HG02870 (cell line): ENCODE data around the gene SPOCK3.
"Not testable (repeated sequence)": the region's sequence is repeated elsewhere in the genome, so short reads cannot be mapped to it uniquely, and the experiment has no call there.

Experiments
- ATAC-seq: cut with Tn5 transposase; IDR thresholded peaks from one replicate; pipeline ENCODE4 v1.9.1; 2021; ENCODE audit warnings: mild to moderate bottlenecking, moderate library complexity; ENCODE audit not compliant: unreplicated experiment

Gene SPOCK3

DNA sequence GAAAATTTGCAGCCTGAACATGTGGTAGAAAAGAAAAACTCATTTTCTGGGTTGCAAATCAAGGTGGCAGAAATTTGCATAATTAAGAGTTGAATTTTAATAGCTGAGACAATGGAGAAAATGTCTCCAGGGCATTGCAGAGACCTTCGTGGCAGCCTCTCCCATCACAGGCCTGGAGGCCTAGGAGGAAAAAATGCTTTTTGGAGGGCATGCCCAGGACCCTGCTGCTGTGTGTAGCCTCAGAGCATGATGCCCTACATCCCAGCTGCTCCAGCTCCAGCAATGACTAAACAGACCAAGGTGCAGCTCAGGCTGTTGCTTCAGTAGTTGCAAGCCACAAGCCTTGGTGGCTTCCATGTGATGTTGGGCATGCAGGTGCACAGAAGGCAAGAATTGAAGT lies 266.1 kb downstream of the SPOCK3 start:
- ATAC-seq, result not testable (repeated sequence)

DNA sequence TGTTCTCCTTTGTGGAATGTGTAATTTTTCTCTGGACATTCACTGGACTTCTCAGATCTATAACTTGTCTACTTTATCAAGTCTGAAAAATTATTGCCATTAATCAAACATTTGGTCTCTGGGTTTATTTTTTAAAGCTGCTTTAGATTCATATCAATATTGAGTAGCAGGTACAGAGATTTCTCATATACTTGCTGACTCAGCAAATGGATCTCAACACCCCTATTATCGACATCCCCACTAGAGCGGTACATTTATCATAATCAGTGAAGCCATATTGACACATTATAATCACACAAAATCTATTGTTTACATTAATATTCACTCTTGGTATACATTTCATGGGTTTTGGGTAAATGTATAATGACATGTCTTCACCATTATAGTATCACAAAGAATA lies 268.7 kb downstream of the SPOCK3 start:
- ATAC-seq, result no peak

DNA sequence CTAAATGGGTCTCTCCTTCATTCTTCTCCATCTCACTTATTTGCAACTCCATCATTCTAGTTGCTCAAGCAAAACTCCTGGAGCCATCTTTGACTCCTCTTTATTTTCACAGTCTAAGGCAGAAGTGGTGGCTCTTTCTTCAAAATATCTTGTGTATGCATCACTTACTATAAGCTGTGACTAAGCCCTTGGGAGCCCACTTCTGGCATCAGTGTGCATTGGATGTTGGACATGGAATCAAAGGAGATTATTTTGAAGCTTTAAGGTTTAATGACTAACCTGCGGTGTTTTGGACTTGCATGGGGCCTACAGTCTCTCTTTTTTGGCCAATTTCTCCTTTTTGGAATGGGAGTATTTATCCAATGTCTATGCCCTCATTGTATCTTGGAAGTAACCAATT lies 276.8 kb downstream of the SPOCK3 start:
- no peak for ATAC-seq

DNA sequence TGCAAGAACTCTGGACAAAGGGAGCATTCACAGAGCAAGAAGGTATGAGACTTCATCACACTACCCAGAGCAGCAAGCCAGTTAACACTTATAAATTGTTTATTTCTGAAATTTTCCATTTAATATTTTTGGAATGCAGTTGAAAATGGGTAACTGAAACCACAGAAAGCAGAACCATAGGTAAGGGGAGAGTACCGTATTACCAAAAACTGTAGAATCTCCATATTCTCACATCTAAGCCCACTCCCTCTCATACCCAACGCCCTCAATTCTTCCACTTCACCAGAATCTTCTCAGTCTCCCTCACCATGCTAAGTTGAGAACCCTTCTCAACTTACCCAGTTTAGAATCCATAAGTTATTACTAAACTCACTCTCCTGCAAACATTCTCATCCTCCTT lies 277.8 kb downstream of the SPOCK3 start:
- peak; percentile 47 for ATAC-seq

DNA sequence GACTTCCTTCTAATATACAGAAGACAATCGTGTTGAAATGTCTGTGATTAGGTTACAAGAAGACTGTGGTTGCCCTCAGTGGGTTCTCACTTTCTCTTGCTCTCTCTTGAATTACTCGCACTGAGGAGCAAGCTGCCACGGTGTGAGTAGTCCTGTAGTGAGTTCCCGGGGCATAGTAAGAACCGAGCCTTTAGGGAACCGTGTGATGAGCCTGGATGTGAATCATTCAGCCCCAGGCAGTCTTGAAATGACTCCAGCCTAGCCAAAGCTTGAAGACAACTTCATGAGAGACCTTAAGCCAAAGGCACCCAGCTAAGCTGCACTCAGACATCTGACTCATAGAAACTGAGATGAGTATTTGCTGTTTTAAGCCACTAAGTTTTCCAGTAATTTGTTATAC lies 292.7 kb downstream of the SPOCK3 start:
- peak; percentile 96 for ATAC-seq

DNA sequence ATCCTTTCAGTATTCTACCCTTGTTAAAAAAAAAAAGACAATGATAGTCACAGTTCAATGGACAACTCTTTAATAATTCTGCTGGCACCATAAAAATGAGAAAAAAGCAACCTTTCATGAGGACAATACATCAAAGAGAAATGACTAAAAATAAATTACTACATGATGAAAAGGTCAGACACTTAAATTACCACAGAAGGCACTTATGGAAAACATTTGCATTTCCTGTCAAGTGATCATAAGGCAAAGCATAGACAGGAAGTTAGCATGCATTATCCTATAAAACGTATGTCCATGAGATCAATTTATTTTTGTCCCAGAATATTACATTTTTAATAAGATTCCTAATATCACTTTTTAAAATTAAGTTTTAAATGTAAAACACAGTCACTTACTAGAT lies 303.8 kb downstream of the SPOCK3 start:
- ATAC-seq, result no peak

DNA sequence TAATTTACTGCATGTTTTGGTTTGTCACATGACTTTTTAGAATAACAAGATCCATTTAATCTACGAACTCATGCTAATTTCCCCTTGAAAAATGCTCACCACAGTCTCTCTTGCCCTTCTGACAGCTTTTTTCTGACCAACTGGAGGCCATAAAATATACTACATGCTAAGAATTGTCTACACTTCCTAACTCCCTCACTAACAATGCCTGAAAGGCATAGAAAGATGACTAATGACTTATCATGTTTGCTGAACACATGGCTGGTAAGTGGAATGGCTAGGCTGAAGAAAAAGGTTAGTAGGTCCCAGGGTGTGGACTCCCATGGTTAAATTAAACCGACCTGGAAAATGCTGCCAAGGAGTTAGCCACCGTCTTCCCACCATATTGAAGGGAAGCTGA lies 309.9 kb downstream of the SPOCK3 start:
- no peak for ATAC-seq

DNA sequence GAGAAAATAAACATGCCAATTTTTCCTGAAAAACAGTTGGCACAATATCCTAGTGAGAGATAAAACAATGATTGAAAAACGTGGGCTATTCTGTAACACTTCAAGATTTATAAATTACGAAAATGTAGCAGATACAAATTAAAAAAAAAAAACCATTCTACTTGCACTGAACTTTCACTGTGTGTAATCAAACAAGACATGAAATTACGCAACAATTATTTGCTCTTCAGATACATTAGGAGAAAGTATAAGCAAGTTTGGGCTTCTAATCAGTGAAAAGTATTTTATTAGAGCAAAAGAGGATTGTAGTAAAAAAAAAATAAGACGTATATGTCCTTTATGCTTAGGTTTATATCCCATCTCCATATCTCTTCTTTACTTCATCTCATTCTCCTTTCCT lies 320.4 kb downstream of the SPOCK3 start:
- ATAC-seq, result no peak

DNA sequence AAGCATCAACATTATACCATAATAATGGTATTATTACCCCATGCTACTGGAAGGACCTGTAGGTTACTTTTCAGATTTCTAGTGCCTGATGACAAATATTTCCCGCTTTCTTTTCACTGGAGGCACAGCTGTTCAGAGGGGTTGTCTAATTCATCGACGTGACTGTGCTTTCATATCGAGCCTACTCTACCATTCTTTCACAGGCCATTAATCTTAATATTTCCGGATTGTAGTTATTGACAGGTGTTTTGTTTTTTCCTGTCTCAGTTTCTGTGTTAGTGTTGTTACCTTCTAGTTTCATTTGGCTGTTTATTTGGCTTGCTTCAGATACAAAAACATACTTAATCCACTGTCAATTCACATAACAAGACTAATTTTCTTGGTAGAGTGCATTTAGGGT lies 330.9 kb downstream of the SPOCK3 start:
- peak; percentile 75 for ATAC-seq

DNA sequence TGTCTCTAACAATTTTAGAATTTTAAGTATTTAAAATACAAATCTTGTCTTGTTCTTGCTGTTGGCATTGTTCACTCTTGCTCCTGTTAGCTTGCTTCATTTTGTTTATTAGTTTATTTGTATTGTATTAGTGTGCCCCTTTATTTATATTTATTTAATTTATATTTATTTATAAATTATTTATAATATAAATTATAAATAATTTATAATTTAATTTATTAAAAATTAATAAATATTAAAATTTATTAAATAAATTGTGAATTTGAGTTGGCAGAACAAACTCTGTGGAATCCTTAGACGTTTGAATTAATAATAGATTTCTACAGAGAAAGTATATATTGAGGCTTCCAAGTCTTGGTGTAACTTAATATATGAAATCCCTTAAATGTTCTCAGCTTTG lies 331.4 kb downstream of the SPOCK3 start:
- ATAC-seq, result no peak

DNA sequence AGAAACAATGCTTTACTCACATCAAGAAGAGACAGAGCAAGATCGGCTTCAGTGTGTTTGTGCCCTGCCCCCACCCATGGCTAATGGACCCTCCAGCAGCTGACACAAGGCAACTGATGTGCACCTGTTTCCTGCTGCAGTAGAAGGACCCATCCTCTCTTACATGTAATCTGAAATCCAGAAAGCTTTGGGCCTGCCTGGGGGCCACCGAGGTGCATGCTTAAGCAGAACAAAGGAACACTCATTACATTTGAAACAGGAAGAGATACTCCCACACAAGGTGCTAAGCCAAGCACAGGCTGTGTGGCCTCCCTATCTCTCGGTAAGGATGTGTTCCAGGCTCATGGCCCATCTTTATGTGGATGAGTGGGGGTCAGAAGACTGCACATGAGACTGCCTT lies 338.0 kb downstream of the SPOCK3 start:
- peak; percentile 81 for ATAC-seq

DNA sequence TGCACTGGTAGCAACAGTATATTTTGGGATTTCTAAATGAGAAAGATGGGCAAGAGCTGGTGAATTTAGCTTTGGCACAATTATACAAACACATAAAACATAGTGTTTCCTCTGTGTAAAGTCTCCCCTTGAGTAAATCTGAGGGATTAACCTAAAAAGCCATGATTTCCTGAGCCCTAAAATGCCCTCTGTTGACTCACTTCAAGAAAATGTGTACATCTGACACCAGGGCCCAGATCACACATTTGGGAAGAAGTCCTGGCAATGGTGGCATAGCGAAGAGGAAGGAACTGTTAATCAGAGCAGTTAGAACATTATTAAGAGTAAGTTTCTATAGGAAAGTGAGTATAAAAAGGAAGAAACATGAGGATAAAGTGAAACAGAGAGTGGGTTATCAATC lies 338.5 kb downstream of the SPOCK3 start:
- no peak for ATAC-seq

DNA sequence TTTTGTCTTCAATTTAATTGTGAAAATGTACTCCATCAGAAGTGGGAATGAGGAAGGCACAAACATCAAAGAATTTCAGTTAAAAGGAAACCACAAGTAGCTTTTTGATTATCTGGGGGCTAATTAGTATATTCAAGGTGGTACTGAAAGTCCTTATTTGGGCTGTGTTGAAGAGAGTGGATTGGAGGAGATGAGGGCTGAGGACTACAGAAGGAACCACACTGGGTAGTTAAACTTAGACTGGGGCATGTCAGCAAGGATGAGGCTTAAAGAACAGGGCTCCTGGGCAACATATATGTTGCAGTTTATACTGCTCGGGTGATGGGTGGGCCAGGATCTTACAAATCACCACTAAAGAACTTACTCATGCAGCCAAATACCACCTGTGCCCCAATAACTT lies 346.8 kb downstream of the SPOCK3 start:
- no peak for ATAC-seq

DNA sequence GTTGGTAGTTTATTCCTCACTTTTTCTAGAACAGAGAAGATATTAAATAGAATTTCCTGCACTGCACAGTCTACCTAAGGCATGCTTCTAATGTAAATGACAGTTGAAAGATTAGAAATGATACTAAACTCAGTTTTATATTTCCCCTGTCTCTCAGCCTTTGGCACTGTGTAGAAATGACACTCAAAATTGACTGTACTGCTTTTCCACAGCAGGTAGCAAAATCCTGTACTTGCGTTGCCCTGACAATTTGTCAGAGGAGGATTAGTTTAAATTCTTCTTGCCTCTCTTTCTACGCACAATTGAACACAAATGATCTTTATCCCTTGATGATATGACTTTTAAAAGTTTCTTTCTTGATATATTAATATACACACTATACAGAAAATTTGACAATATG lies 347.6 kb downstream of the SPOCK3 start:
- no peak for ATAC-seq

DNA sequence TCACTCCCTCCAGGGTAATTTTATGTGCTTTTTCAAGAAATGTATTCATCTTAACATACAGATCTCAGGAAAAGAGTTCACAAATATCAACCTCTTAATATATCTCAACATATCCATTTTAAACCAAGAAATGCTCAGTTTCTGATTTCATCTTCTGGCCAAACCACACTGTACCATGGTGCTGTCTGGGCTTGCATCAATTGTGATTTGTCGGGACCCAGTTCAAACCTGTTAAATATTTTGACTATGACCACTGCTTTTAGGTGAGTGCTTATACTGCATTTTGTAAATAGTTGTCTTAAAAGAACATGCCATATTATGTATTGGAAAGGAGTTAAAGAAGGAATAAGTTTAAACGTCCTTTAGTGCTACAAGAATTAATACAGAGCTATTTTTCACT lies 352.1 kb downstream of the SPOCK3 start:
- ATAC-seq, result no peak

DNA sequence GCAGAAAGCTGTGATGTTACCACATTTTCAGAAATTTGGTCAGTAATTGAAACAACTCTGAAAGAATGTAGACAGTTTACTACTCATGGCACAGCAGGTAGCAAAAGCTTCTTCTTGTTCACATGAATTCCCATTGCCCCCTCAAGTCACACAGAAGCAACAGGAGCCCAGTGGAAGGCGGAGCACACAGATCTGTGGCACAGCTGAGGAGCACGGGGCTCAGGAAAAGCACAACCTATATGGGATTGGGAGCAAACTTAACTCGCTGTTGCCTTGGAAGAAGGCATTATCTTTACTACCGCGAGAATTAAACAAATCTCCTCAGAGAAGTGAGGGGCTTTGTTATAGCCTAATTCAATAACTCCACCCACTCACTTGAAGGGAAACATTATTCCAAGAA lies 358.5 kb downstream of the SPOCK3 start:
- no peak for ATAC-seq

DNA sequence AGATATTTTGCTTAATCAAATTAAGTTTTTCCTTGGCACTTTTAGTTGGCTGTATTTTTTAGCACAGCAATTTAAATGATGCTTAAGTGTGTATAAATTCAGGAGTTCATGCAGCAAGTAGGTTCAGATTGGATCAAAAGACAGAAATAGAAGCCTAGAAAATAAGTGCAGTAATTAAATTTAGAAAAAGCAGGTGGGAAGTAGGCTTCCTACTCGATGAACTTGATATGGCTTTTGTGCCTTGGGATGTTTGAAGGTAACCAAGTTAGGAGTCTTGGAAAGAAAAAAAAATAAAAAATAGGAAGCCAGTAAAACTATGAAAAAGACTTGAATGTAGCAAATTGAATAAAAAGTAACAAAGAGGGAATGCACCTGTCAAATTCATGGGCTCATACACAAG lies 372.3 kb downstream of the SPOCK3 start:
- ATAC-seq, result no peak

DNA sequence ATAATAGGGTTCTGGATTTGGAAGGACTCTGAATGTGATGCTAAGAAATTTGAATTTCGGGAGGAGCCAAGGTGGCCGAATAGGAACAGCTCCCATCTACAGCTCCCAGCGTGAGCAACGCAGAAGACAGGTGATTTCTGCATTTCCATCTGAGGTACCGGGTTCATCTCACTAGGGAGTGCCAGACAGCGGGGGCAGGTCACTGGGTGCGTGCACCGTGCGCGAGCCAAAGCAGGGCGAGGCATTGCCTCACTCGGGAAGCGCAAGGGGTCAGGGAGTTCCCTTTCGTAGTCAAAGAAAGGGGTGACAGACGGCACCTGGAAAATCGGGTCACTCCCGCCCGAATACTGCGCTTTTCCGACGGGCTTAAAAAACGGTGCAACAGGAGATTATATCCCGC lies 383.9 kb downstream of the SPOCK3 start:
- not testable (repeated sequence) for ATAC-seq

DNA sequence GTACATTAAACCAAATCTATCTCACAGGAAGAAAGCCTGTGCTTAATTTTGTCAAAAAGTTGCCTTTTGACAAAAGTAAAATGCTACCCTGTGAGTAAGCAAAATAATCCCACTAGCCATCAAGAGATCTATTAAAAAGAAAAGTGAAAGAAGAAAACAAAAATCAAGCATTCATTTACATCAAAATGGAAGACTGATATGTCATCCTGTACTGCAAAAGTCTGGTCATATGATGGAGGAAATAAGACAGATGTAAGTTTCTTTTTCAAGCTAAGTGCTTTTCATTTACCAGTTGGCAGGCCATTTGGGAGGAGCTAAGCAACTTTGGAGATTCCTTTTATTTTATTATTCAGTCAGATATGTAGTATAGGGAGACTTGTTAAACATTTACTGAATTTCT lies 387.4 kb downstream of the SPOCK3 start:
- peak; percentile 66 for ATAC-seq

DNA sequence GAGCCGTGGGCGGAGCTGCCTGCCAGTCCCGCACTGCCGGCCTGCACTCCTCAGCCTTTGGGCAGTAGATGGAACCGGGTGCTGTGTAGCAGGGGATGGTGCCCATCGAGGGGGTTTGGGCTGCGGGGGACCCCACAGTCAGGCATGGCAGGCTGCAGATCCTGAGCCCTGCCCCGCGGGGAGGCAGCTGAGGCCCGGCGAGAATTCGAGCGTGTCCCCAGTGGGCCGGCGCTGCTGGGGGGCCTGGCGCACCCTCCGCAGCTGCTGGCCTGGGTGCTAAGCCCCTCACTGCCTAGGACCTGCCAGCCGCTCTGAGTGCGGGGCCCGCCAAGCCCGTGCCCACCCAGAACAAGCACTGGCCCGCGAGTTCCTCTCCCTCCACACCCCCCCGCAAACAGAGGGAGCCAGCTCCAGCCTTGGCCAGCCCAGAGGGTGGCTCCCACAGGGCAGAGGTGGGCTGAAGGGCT lies 391.5 kb downstream of the SPOCK3 start:
- no peak for ATAC-seq

DNA sequence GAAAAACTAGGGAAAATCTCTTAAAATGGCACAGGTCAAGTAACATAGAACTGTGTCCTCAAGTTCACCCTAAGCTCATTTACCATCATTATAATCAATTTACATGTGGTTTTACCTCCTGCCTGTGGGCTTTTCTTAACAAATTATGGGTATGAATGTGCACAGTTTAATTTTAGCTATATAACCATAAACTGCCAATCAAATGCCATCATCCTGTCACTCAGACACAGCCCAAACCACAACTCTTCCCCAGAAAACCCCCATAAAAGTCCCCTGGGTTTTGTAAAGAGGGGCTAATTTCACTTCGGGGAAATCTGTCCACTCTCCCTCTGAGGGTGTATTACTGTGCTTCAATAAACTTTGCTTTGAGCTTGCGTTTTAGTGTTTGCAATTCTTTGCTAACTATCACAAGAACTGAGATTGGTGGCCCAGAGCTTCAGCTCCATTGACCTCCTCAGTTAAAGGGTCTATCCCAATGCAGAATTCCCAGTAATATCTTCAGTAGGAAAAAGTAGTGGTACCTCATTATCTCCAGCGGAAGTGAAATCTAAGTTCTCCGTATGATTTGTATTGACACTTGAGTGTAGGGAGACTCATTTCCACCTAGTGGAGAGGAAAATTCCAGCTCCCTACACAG lies 394.6 kb downstream of the SPOCK3 start:
- ATAC-seq, result peak; percentile 80

DNA sequence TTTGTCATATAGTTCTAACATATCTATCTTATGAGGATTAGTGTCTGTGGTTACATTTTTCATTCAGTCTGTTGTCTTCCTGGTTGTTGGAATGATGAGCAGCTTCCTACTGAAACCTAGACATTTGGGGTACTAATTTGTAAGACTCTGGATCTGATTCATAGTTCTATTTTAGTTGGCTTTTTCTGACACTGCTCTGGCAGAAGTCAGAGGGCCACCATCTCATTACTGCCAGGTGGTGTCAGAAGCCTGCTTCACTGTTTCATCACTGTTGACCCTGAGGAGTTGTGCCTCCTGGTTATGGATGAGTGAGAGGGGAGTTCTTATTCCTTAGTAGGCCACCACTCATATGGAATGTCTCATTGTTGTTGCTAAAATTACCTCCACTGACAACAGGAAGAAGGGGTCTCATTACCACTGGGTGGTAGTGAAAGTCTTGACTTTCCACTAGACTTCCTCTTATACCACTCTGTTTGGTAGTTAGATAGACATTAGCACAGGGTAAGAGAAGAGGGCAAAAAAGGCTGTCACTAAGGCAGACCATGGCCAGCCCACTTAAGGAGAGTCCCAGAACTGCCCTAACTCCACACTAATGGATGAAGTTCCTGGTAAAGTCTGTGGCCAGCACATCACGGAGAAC lies 395.2 kb downstream of the SPOCK3 start:
- ATAC-seq, result peak; percentile 60

DNA sequence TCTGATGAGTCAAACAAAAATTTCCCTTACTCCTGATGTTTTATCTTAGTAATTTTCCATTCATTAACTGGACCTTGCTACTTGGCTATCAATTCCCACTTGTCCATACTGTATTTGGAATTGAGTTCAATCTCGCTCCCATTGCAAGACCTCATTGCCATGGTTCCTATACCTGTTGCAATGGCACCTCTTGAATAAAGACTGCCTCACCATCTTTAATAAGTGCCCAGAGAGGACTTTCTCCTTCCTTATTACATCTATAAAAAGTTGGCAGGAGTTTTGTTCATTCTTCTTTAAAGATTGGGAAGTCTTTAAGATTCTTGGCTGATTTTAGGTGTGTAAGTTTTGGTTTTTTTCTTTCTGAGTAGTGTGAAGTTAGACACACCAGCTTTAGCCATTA lies 397.4 kb downstream of the SPOCK3 start:
- no peak for ATAC-seq
